Measurements from ENCODE around the gene PALLD.

PALLD gene

GRCh38 chr4:168757500-168757899 is 260.6 kb downstream of the PALLD start:
- no peak for TF ChIP-seq CTCF (conservative IDR thresholded peaks at IDR 0.05; ENCODE audit: low read length)
- H3K4me3 ChIP-seq (ENCODE audit: low read length), result no peak overlapping the region
- no peak for DNase-seq (ENCODE audit: low read depth)

- TF ChIP-seq CTCF (conservative IDR thresholded peaks at IDR 0.05; ENCODE audit: low read length), result no peak
- H3K4me3 ChIP-seq (ENCODE audit: low read length), result no peak overlapping the region
- peak; percentile 98 for DNase-seq (ENCODE audit: low read depth)
These were observed 261.6 kb downstream of the PALLD start for GRCh38 chr4:168758351-168758876.

GRCh38 chr4:168759321-168759720 is 262.5 kb downstream of the PALLD start:
- H3K4me3 ChIP-seq (ENCODE audit: low read length), result no peak overlapping the region
- TF ChIP-seq CTCF (conservative IDR thresholded peaks at IDR 0.05; ENCODE audit: low read length), result no peak
- DNase-seq (ENCODE audit: low read depth), result no peak

- H3K4me3 ChIP-seq (ENCODE audit: low read length), result no peak overlapping the region
- no peak for DNase-seq (ENCODE audit: low read depth)
- no peak for TF ChIP-seq CTCF (conservative IDR thresholded peaks at IDR 0.05; ENCODE audit: low read length)
These were observed 263.2 kb downstream of the PALLD start for GRCh38 chr4:168759959-168760527.

- TF ChIP-seq CTCF (conservative IDR thresholded peaks at IDR 0.05; ENCODE audit: low read length), result no peak
- no peak overlapping the region for H3K4me3 ChIP-seq (ENCODE audit: low read length)
- DNase-seq (ENCODE audit: low read depth), result no peak
These were observed 264.2 kb downstream of the PALLD start for GRCh38 chr4:168761066-168761465.

GRCh38 chr4:168765322-168765721 is 268.5 kb downstream of the PALLD start:
- TF ChIP-seq CTCF (conservative IDR thresholded peaks at IDR 0.05; ENCODE audit: low read length), result no peak
- H3K4me3 ChIP-seq (ENCODE audit: low read length), result no peak overlapping the region
- no peak for DNase-seq (ENCODE audit: low read depth)

GRCh38 chr4:168765726-168766125 is 268.9 kb downstream of the PALLD start:
- peak; percentile 80 for DNase-seq (ENCODE audit: low read depth)
- no peak overlapping the region for H3K4me3 ChIP-seq (ENCODE audit: low read length)

More at GRCh38 chr4:168765726-168766125, 268.9 kb downstream of the PALLD start:
- no peak for TF ChIP-seq CTCF (conservative IDR thresholded peaks at IDR 0.05; ENCODE audit: low read length)

All from AG10803 (cell line).